Body of pancreas (tissue), 4 donors: ENCODE measurements around the gene IL2RA. TPM values are rescaled to one million over a fixed set of nuclear protein-coding genes. Genes with fewer than 3 reads are reported as not detected.

Source experiments
- ATAC-seq: fragments of 150-250 bp; one replicate; pipeline ENCODE4 v1.9.1; 2016
- DNase-seq, 4 donors: peaks; one replicate each; pipeline ENCODE4 v3.0.0-alpha.2; 2019
- H3K27ac ChIP-seq, 4 donors: fragments of 200-600 bp; sonication (generic); 1 replicate in 3 of 4; 2 replicates in 1 of 4; pipeline versions ENCODE4 v1.5.1 to v1.6.1; 2016 to 2019; ENCODE audit warnings: mild to moderate bottlenecking in 1 of 4, mixed read lengths in 1 of 4, moderate library complexity in 1 of 4
- H3K27me3 ChIP-seq, 2 donors: fragments of 200-600 bp; sonication (generic); one replicate each; pipeline ENCODE4 v1.6.0; 2016; ENCODE audit warnings: mild to moderate bottlenecking in 1 of 2
- H3K36me3 ChIP-seq, 2 donors: fragments of 200-600 bp; sonication (generic); replicated peaks in 1 of 2; 2 replicates each; pipeline ENCODE4 v1.5.1; 2016; ENCODE audit warnings: low read depth in 2 of 2; ENCODE audit not compliant: insufficient read depth in 1 of 2
- H3K4me1 ChIP-seq: fragments of 200-600 bp; sonication (generic); one replicate; pipeline ENCODE4 v1.6.0; 2016
- H3K4me3 ChIP-seq, 2 donors: fragments of 200-600 bp; sonication (generic); 1 replicate in 1 of 2; 2 replicates in 1 of 2; pipeline ENCODE4 v1.5.1; 2016 to 2019
- H3K9me3 ChIP-seq, 3 donors: fragments of 200-600 bp; sonication (generic); 1 replicate in 2 of 3; 2 replicates in 1 of 3; pipeline ENCODE4 v1.5.1; 2016
- POLR2A ChIP-seq, 3 donors: fragments of 450-650 bp; IDR thresholded peaks; one replicate each; pipeline ENCODE4 v1.6.1; 2016; ENCODE audit warnings: antibody characterized with exemption in 3 of 3, mild to moderate bottlenecking in 2 of 3
- WGBS, 2 donors: methylation state at CpG; one replicate each; pipeline ENCODE4 v1.1.5; 2017; 5-methylcytosine and 5-hydroxymethylcytosine counted together
- intact Hi-C: fragments of 100-400 bp; cut with DNase I; formaldehyde crosslinking; loops from one replicate; pipeline ENCODE4 v1.15.1; 2023
- total RNA-seq, 2 donors: library from RNA; depleted of rRNA; stranded (reverse); fragments of >200 nt; gene quantifications; one replicate each; pipeline ENCODE4 v1.1.0, GENCODE V29; 2016
- TF ChIP-seq, protein P1 (sequence below), 7 experiments: fragments of 450-650 bp in 4 of 7; fragments of 200-600 bp in 3 of 7; sonication (generic) in 3 of 7; IDR thresholded peaks; one replicate each; pipeline ENCODE4 v1.5.1; 2016 to 2019; ENCODE audit warnings: antibody characterized with exemption in 7 of 7

IL2RA gene
- total RNA-seq, 2 donors from 2014 or later = 0.52 to 0.99 TPM

DNA sequence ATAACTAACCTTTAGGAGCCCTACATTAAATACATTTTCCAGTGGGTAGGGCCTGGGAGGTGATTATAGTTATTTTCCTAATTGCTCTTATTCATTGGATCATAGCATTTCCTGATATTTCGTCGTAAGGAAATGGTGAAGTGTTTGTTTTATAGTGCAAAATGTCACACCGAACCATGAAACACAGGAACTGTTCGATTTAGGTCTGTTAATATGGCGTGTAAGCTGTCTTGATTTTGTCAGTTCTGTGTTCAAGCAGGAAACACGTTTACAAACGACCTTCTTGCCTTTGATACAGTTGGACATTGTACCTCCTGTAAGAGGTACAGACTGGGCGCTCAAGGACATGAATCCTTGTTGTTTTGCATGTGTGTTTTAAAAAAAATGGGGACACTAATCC lies 41.4 kb upstream of the IL2RA start:
- no peaks in the 10 kb centered on the region for H3K27me3 ChIP-seq
- DNase-seq (no peak), ATAC-seq (no peak)
- no peaks in the 10 kb centered on the region for H3K4me1 ChIP-seq
- H3K9me3 ChIP-seq = no peaks in the 10 kb centered on the region
- no peak overlapping the region for H3K4me3 ChIP-seq
- intact Hi-C loops = no loop called here
- peaks cover 0 to 19% of the 10 kb centered on the region in 2 donors for H3K36me3 ChIP-seq
- TF ChIP-seq, protein P1, sequence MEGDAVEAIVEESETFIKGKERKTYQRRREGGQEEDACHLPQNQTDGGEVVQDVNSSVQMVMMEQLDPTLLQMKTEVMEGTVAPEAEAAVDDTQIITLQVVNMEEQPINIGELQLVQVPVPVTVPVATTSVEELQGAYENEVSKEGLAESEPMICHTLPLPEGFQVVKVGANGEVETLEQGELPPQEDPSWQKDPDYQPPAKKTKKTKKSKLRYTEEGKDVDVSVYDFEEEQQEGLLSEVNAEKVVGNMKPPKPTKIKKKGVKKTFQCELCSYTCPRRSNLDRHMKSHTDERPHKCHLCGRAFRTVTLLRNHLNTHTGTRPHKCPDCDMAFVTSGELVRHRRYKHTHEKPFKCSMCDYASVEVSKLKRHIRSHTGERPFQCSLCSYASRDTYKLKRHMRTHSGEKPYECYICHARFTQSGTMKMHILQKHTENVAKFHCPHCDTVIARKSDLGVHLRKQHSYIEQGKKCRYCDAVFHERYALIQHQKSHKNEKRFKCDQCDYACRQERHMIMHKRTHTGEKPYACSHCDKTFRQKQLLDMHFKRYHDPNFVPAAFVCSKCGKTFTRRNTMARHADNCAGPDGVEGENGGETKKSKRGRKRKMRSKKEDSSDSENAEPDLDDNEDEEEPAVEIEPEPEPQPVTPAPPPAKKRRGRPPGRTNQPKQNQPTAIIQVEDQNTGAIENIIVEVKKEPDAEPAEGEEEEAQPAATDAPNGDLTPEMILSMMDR (IDR thresholded peaks at IDR 0.05) = no peak
- TF ChIP-seq POLR2A (IDR thresholded peaks at IDR 0.05) = no peak
- WGBS, 2 donors = 60 to 65% methylated on average over 8 of the region's 8 CpGs
- no peak overlapping the region for H3K27ac ChIP-seq

DNA sequence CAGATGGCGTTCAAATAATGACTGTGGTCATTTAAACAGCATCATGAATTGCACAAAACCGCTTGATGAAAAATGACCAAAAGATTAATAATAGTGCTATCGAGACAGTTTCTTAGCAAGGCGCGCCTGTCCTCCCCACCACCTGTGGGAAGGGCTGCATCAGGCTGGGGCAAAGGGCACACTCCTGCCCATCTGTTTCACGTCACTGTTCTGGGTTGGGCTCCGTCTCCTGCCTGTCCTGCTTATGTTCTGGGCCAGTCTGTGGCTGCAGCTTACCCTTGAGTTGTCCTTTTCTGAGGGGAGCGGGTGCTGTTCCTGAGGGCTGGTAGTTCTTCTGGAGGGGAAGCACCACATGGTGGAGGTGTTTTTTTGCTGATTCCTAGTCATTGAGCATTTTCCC lies 40.0 kb upstream of the IL2RA start:
- WGBS, 2 donors = 88 to 93% methylated on average over 7 to 8 of the region's 8 CpGs
- no peak for ATAC-seq
- Histone ChIP-seq H3K9me3 (no peaks in the 10 kb centered on the region), H3K27me3 (no peaks in the 10 kb centered on the region), H3K4me3 (no peak overlapping the region), H3K4me1 (no peaks in the 10 kb centered on the region), H3K27ac (no peak overlapping the region), H3K36me3 (peaks cover 0 to 16% of the 10 kb centered on the region in 2 donors)
- intact Hi-C loops = no loop called here
- DNase-seq = no peak
- TF ChIP-seq, protein P1 (IDR thresholded peaks at IDR 0.05) = no peak
- no peak for TF ChIP-seq POLR2A (IDR thresholded peaks at IDR 0.05)

DNA sequence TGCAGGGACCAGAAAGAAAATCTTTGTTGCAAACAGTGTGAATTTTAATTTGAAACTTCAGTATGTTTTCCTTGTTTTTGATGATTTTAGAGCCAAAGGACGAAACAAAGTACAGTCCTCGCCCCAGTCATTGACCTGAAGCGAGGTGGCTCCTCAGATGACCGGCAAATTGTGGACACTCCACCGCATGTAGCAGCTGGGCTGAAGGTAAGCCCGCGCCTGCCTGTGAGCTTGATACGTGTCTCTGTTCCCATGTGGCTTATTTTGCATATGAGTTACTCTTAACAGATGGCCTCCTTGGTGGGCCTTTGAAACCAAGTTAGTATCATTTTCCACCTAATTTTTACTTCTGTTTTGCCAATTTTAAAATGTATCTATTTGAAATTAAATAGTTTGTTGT lies 39.0 kb upstream of the IL2RA start:
- Histone ChIP-seq H3K27ac (no peak overlapping the region), H3K9me3 (no peaks in the 10 kb centered on the region), H3K36me3 (peaks cover 0 to 16% of the 10 kb centered on the region in 2 donors), H3K4me1 (peaks cover 1% of the 10 kb centered on the region), H3K4me3 (no peak overlapping the region), H3K27me3 (no peaks in the 10 kb centered on the region)
- no peak for TF ChIP-seq POLR2A (IDR thresholded peaks at IDR 0.05)
- TF ChIP-seq, protein P1 (IDR thresholded peaks at IDR 0.05) = no peak
- no peak for DNase-seq
- no peak for ATAC-seq
- 86 to 90% methylated on average over 8 of the region's 8 CpGs for WGBS, 2 donors
- intact Hi-C loops = no loop called here

DNA sequence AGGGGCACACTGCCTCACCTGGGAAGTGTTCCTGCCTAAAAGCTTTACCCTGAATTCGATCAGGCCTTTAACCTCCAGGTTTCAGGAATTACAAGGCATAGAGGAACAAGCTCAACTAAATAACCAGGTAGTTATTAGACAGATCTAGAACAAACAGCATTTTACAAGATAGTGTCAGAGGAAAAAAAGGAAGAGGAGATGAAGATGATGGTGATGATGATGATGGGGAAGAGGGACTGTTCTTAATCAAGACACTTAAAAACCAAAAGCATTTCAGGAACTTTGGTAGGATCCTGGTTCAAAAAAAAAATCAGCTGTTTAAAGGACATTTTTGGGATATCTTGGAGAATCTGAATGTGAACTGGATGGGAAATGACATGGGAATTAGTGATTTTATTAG lies 38.2 kb upstream of the IL2RA start:
- peaks cover 0 to 16% of the 10 kb centered on the region in 2 donors for H3K36me3 ChIP-seq

DNA sequence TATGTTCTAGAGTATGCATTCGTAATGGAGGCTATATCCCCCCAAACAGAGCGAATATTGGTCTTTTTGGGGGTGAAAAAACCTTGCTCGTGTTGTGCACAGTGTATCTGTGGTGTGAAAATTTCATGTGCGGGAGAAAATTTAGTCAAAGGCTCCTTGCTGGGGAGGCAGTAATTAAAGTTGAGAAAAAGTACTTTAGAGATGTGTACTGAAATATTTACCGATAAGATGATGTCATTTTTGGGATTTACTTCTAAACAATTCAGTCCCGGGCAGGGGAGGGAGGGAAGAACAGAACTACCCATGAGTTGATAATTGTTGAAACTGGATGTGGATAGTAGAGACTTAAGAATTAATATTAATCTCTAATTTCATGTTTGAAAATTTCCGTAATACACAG lies 36.0 kb upstream of the IL2RA start:
- 84 to 85% methylated on average over 7 of the region's 7 CpGs for WGBS, 2 donors
- Histone ChIP-seq H3K4me1 (peaks cover 18% of the 10 kb centered on the region), H3K36me3 (peaks cover 0 to 15% of the 10 kb centered on the region in 2 donors), H3K9me3 (no peaks in the 10 kb centered on the region), H3K27ac (no peak overlapping the region), H3K27me3 (no peaks in the 10 kb centered on the region), H3K4me3 (no peak overlapping the region)
- intact Hi-C loops = no loop called here
- DNase-seq = no peak
- TF ChIP-seq POLR2A (IDR thresholded peaks at IDR 0.05) = no peak
- TF ChIP-seq, protein P1 (IDR thresholded peaks at IDR 0.05) = no peak
- ATAC-seq = no peak

More for the DNA sequence above, 38.2 kb upstream of the IL2RA start:
- intact Hi-C loops = no loop called here
- Histone ChIP-seq H3K4me3 (no peak overlapping the region), H3K27ac (no peak overlapping the region), H3K27me3 (no peaks in the 10 kb centered on the region), H3K9me3 (no peaks in the 10 kb centered on the region), H3K4me1 (peaks cover 10% of the 10 kb centered on the region)
- TF ChIP-seq POLR2A (IDR thresholded peaks at IDR 0.05) = no peak
- TF ChIP-seq, protein P1 (IDR thresholded peaks at IDR 0.05) = no peak
- DNase-seq (no peak), ATAC-seq (no peak)
- WGBS, 2 donors = 67 to 83% methylated on average over 1 of the region's 1 CpG
